Stromal cell of bone marrow (primary cell): ENCODE results near the gene RNF40.
A peak's percentile ranks its signal among the peaks of the same experiment; 100 is the strongest.
"Not testable (repeated sequence)": the region's sequence is repeated elsewhere in the genome, so short reads cannot be mapped to it uniquely, and the experiment has no call there.

Source experiments
- DNase-seq: peaks from one replicate; pipeline ENCODE4 v3.0.0-alpha.2; 2012; ENCODE audit warnings: low read depth

The RNF40 gene

DNA sequence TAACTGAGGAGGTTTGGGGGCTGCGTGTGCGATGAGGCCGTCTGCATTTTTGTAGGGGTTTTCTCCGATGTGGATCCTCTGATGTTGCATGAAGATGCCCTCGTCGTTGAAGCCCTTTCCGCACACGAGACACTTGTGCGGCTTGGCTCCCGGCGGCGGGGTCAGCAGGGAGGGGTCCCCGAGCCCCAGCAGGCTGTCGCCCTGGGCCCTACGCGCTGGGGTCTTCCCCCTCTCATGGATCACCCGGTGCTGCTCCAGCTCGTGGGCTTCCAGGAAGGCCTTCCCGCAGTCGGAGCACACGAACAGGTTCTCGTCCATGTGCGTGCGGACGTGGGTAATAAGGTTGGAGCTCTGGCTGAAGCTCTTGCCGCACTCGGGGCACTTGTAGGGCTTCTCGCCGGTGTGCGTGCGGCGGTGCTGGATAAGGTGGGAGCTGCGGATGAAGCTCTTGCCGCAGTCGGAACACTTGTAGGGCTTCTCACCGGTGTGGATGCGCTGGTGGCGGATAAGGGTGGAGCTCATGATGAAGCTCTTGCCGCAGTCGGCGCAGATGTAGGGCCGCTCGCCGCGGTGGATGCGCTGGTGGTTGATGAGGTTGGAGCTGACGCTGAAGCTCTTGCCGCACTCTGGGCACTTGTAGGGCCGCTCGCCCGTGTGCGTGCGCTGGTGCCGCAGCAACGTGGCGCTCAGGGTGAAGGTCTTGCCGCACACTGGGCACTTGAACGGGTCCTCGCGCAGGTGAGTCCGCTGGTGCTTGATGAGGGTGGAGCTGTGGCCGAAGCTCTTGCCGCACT lies 20.6 kb downstream of the RNF40 start:
- DNase-seq: no peak

GRCh38 chr16:30783280-30784109 lies 21.4 kb downstream of the RNF40 start:
- no peak for DNase-seq

DNA sequence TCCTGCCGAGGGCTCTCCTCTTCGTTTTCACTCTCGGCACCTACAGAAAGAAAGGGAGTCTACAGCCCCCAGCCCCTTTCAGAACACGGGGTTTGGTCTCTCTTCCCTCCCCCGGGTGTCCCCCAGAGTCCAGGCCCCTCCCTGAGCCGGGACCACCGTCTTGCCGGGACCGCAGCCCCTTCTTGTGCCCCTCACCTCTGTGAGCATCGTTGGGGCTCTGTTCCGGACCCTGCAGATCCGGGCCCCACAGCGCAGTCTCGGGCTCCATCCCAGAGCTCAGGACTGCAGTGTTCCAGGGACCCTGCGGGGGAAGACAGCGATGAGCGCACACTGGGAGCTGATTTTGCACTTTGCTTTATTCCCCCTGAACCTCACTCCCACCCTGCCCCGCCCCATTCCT lies 22.1 kb downstream of the RNF40 start:
- no peak for DNase-seq

DNA sequence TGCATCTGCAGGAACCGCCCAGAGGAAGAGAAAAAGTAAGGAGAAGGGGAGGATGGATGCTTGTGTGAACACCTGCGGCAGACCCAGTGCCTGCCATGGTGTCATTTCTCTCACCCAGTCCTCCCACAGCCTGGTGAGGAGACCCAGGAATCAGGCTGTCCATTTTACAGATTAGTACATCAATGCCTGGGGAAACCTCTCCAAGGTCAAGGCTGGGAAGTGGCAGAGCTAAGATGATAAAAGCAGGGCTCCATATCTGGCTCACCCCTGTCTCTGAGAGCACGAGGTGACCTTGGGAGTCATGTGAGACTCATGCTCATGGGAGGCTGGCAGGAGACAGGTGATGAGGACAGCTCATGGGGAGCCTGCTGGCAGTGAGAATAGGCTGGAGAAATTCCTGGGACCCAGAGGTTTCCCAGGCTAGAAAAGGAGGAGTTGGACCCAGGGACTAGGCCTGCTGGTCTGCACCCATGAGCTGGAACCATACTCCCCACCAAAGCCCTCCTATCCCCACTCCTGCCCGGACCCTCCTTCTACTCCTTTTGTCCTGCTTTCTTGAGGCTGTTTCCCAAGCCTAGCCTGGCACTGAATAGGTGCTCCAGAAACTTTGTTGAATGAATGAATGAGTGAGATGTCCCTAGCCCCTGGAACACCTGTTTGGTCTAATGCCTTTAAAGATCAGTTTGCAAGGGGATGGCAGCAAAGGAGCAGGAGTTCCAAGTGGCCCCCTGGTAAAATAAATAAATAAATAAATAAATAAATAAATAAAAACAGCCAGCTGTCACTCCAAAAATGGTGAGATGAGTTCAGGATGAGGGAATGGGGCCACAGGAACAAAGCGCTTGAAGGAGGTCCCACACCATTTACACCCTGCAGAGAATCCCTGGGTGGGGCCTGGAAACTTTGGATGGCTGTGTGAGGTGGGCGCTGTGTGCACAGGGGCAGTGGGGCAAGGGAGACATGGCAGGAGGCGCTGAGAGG lies 23.3 kb downstream of the RNF40 start:
- no peak for DNase-seq

GRCh38 chr16:30786115-30786935 lies 24.2 kb downstream of the RNF40 start:
- DNase-seq: peak; percentile 28

DNA sequence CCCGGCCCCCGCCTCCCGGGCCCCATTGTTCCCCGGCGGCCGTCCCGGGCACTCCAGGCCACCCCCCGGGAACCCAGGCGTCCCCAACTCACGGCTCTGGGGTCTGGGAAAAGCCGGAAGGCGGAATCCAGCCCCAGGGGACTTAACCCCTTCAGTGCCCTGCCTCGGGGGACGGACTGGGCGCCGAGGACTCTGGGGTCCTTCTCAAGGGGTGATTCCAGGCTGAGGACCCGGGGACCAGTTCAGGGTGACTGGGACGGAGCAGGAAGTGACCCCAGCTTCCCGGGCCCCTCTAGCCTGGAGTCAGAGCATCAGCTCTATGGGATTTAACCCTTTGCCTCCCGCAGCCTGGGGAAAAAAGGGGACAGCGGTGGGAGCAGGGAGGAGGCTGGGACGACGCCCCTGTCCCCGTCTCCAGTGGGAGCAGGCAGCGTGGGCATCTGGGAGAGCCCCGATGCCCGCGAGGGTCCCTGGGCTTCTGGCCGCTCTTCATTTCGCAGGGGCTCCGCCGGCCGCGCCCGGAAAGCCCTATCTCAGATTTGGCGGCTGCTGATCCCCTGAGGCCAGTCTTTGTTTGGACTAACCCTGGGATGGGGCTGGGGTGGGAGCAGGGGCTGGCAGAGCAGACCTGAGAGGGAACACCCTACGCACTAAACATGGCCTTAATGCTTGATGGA lies 25.0 kb downstream of the RNF40 start, which contains the start of gene ZNF629:
TSS of gene ZNF629 (minus strand) at position 270 of the 677 bp plus-strand sequence. CDS start 2,723 bp downstream, outside the sequence.
- no peak for DNase-seq

DNA sequence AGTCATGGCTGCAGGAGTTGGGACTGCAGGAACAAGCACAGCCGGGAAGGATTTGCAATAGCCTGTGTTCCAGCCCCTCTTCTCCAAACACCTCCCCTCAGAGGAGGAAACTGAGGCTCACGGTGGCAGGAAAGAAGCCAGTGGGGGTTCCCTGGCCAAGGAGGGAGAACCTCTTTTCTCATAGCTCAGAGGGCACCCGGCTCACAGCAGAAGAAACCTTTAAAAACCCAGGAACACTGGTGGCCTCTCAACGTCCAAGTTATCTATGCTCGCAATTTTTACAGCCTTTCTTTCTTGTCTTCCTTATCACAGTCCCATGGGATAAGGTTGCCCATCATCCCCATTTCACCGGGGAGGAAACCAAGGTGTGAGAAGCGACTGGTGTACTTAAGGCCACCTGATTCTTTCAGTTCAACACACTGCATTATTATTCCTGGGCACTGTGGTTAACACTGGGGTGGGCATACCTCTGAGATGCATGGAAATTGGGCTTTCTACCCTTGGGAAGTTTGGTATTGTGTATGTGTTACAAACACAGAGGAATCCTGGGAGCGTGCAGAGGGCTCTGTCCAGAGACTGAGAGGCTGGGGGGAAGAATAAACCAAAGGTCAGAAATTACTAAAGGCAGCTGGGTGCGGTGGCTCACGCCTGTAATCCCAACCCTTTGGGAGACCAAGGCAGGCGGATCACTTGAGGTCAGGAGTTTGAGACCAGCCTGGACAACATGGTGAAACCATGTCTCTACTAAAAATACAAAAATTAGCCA lies 25.7 kb downstream of the RNF40 start:
- DNase-seq: no peak

GRCh38 chr16:30793508-30794069 lies 31.5 kb downstream of the RNF40 start:
- no peak for DNase-seq

- no peak for DNase-seq
These were observed 32.5 kb downstream of the RNF40 start for GRCh38 chr16:30794634-30795033.

- DNase-seq: no peak
These were observed 35.7 kb downstream of the RNF40 start for GRCh38 chr16:30797670-30798309.

GRCh38 chr16:30802936-30803335 lies 40.8 kb downstream of the RNF40 start:
- no peak for DNase-seq

GRCh38 chr16:30805056-30805369 lies 42.9 kb downstream of the RNF40 start:
- no peak for DNase-seq

DNA sequence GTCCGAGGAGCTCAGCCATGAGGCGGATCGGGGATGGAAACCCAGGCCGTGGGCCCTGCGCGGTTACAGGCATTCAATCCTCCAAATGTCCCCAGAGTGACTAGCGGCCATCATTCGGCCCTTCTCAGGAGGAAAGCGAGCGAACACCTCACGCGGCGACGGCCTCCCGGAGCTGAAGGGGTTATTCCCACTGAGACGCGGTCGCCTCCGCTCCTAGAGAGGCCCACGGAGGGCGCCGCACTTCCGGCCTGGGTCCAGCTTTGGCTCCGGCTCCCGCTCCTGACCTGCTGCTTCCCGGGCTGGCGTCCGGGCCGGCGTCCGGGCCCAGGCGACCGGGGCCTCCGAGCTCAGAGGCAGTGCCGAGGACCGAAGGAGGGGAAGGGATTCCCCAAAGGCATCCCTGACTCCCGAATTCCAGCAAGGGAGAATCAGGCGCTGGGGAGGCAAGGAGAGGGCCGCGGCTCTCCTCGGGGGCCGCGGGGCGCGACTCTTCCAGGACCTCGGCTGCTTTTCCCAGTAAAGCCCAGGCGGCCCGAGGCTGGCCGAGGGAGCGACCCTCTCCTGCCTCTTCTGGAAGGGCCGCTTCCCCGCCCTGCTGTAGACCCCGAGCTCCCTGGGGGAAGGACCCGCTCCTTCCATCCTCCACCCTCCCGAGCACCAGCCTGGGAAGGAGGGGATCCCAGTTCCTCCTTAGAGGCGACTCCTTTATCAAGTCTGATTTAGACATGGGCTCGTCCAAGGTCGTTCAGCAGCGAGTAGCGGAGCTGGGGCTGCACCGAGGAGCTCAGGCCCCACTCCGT lies 43.4 kb downstream of the RNF40 start:
- peak; percentile 61 for DNase-seq

GRCh38 chr16:30808146-30808545 lies 46.0 kb downstream of the RNF40 start:
- no peak for DNase-seq

- DNase-seq: not testable (repeated sequence)
These were observed 46.8 kb downstream of the RNF40 start for GRCh38 chr16:30808890-30809426.

DNA sequence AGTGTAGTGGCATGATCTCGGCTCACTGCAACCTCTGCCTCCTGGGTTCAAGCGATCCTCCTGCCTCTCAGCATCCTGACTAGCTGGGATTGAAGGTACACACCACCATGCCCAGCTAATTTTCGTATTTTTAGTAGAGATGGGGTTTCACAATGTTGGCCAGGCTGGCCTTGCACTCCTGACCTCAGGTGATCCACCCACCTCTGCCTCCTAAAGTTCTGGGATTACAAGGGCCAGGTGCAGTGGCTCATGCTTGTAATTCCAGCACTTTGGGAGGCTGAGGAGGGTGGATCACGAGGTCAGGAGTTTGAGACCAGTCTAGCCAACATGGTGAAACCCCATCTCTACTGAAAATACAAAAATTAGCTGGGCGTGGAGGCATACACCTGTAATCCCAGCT lies 47.6 kb downstream of the RNF40 start:
- DNase-seq: not testable (repeated sequence)

GRCh38 chr16:30813821-30814189 lies 51.7 kb downstream of the RNF40 start:
- no peak for DNase-seq

DNA sequence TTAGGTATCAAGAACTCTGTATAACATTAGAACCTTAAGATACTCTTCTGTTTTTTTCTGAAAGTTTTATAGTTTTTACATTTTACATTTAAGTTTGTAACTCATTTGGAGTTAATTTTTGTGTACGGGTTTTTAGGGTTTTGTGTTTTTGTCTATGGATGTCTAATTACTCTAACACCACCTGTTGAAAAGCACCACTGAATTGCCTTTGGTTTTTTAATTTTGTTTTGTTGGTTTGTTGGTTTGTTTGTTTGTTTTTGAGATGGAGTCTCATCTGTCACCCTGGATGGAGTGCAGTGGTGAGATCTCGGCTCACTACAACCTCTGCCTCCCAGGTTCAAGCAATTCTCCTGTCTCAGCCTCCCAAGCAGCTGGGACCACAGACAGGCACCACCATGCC lies 54.6 kb downstream of the RNF40 start:
- DNase-seq: no peak
